ENCODE data around the gene MMP2. TPM values are rescaled to one million over a fixed set of nuclear protein-coding genes. Genes with fewer than 3 reads are reported as not detected.
A peak's percentile ranks its signal among the peaks of the same experiment; 100 is the strongest.

MMP2 gene
- total RNA-seq, 1 experiment from 2014 or later: 0.91 TPM

DNA sequence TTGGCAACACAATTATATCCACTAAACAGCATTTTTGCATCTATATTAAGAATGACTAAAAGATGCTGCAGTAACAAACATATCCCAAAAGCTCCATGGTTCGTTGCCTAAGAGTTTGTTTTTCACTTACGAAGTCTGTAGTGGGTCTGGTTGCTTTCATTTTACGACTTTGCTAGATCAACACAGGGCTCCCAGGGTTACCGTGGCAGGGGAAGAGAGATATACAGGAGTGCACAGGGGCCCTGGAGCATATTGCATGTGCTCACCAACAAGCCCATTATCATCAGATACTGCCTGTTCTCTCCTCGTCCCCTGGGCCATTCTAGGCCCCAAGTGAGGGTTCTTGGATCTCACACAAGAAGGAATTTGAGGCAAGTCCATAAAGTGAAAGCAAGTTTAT is 3.1 kb upstream of the MMP2 start:
- H3K4me3 Mint-ChIP-seq (ENCODE audit: unreplicated experiment): no peak overlapping the region
- Histone ChIP-seq H3K36me3 (ENCODE audit: control insufficient read depth, insufficient read depth, low read length) (no peaks in the 10 kb centered on the region), H3K9me3 (no peaks in the 10 kb centered on the region), H3K4me3 (ENCODE audit: low read depth, low read length) (no peak overlapping the region), H3K27me3 (replicated peaks; ENCODE audit: control insufficient read depth, insufficient read depth, low read length) (no peaks in the 10 kb centered on the region), H3K4me1 (no peaks in the 10 kb centered on the region)
- BruUV-seq (replicated peaks): no TSS peak
- TF ChIP-seq, protein P1, sequence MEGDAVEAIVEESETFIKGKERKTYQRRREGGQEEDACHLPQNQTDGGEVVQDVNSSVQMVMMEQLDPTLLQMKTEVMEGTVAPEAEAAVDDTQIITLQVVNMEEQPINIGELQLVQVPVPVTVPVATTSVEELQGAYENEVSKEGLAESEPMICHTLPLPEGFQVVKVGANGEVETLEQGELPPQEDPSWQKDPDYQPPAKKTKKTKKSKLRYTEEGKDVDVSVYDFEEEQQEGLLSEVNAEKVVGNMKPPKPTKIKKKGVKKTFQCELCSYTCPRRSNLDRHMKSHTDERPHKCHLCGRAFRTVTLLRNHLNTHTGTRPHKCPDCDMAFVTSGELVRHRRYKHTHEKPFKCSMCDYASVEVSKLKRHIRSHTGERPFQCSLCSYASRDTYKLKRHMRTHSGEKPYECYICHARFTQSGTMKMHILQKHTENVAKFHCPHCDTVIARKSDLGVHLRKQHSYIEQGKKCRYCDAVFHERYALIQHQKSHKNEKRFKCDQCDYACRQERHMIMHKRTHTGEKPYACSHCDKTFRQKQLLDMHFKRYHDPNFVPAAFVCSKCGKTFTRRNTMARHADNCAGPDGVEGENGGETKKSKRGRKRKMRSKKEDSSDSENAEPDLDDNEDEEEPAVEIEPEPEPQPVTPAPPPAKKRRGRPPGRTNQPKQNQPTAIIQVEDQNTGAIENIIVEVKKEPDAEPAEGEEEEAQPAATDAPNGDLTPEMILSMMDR (IDR thresholded peaks at IDR 0.05; ENCODE audit: insufficient read depth in 1 of 2, low read depth in 1 of 2, low read length in 1 of 2, severe bottlenecking in 1 of 2, unreplicated experiment in 1 of 2): no peak
- ChIA-PET POLR2A (no interaction called here), CTCF (no interaction called here)
- intact Hi-C loops (cut with micrococcal nuclease; ENCODE audit: unreplicated experiment): no loop called here
- no peak overlapping the region for H3K27ac Mint-ChIP-seq (ENCODE audit: unreplicated experiment)
- peaks cover 17% of the 10 kb centered on the region for H3K27me3 Mint-ChIP-seq (ENCODE audit: insufficient read depth, unreplicated experiment)
- H3K9me3 Mint-ChIP-seq (ENCODE audit: unreplicated experiment): no peaks in the 10 kb centered on the region
- H3K36me3 Mint-ChIP-seq (ENCODE audit: insufficient read depth, unreplicated experiment): no peaks in the 10 kb centered on the region
- peaks cover 6% of the 10 kb centered on the region for H3K4me1 Mint-ChIP-seq (ENCODE audit: low read depth, unreplicated experiment)
- peak in 1 of 2 experiments; percentile 26 for DNase-seq

DNA sequence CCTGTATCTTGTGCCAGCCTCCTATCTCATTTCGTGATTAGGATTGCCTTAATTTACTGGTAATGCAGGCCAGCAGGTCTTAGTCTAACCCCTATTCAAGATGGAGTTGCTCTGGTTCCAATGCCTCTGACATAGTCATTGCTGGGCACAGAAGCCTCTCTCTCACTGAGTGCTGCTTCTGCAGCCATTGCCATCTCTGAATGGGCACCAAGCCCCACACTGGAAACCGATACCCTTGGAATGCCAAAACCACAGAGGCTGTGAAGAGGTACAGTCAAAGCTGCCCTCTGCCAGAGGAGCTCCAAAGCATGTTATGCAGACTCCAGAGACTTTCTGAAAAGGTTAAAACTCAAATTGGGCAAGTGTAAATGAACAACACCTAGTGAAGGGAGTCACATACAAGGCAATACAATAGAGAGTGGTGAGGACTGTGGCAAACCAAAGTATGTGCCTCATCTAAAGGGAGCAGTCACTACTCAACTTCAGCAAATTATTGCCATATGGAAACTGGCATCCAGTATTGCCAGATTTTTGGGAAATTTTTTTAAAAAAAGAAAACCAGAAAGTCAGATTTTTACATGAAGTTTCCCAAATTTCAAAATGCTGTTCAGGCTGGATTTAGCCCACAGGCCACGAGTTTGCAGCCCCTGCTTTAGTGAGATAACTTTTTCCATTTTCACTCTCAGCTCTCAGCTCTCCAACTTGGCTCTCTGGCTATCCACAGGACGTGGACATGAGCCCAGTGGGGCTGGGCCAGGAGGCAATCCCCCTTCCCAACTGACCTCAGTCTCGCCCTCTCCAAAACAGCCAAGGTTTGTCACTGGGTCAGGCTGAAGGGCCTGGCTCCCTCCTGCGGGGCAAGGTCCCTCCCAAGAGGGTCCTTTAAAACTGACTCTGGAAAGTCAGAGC is 2.1 kb upstream of the MMP2 start:
- H3K36me3 ChIP-seq (ENCODE audit: control insufficient read depth, insufficient read depth, low read length): no peaks in the 10 kb centered on the region
- ChIA-PET POLR2A (no interaction called here), CTCF (no interaction called here)
- no peak overlapping the region for H3K27ac Mint-ChIP-seq (ENCODE audit: unreplicated experiment)
- H3K27me3 ChIP-seq (replicated peaks; ENCODE audit: control insufficient read depth, insufficient read depth, low read length): no peaks in the 10 kb centered on the region
- TF ChIP-seq, protein P1 (IDR thresholded peaks at IDR 0.05; ENCODE audit: insufficient read depth in 1 of 2, low read depth in 1 of 2, low read length in 1 of 2, severe bottlenecking in 1 of 2, unreplicated experiment in 1 of 2): no peak
- intact Hi-C loops (cut with micrococcal nuclease; ENCODE audit: unreplicated experiment): no loop called here
- no peak overlapping the region for H3K4me3 ChIP-seq (ENCODE audit: low read depth, low read length)
- H3K4me1 Mint-ChIP-seq (ENCODE audit: low read depth, unreplicated experiment): peaks cover 6% of the 10 kb centered on the region
- H3K27me3 Mint-ChIP-seq (ENCODE audit: insufficient read depth, unreplicated experiment): peaks cover 17% of the 10 kb centered on the region
- BruUV-seq (replicated peaks): no TSS peak
- no peaks in the 10 kb centered on the region for H3K4me1 ChIP-seq
- no peak for DNase-seq
- no peak overlapping the region for H3K4me3 Mint-ChIP-seq (ENCODE audit: unreplicated experiment)
- no peaks in the 10 kb centered on the region for H3K9me3 ChIP-seq
- H3K9me3 Mint-ChIP-seq (ENCODE audit: unreplicated experiment): no peaks in the 10 kb centered on the region
- H3K36me3 Mint-ChIP-seq (ENCODE audit: insufficient read depth, unreplicated experiment): no peaks in the 10 kb centered on the region

DNA sequence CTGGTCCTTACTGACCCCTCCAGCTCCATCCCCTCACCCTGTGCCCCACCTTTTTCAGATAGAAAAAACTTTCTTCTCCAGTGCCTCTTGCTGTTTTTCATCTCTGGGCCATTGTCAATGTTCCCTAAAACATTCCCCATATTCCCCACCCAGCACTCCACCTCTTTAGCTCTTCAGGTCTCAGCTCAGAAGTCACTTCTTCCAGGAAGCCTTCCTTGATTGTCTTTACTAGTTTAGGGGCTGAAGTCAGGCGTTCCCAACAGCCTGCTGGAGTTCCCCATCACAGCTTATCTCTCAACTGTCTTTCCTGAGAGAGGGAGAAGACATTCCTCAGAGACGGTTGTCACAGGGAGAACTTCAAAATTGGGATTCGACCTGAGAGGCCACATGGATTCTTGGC is 1.3 kb upstream of the MMP2 start:
- Mint-ChIP-seq H3K27ac (ENCODE audit: unreplicated experiment) (no peak overlapping the region), H3K4me3 (ENCODE audit: unreplicated experiment) (no peak overlapping the region), H3K36me3 (ENCODE audit: insufficient read depth, unreplicated experiment) (no peaks in the 10 kb centered on the region), H3K4me1 (ENCODE audit: low read depth, unreplicated experiment) (peaks cover 6% of the 10 kb centered on the region), H3K9me3 (ENCODE audit: unreplicated experiment) (no peaks in the 10 kb centered on the region), H3K27me3 (ENCODE audit: insufficient read depth, unreplicated experiment) (peaks cover 17% of the 10 kb centered on the region)
- ChIA-PET CTCF (no interaction called here), POLR2A (no interaction called here)
- Histone ChIP-seq H3K4me3 (ENCODE audit: low read depth, low read length) (no peak overlapping the region), H3K4me1 (no peaks in the 10 kb centered on the region), H3K27me3 (replicated peaks; ENCODE audit: control insufficient read depth, insufficient read depth, low read length) (no peaks in the 10 kb centered on the region), H3K9me3 (no peaks in the 10 kb centered on the region), H3K36me3 (ENCODE audit: control insufficient read depth, insufficient read depth, low read length) (no peaks in the 10 kb centered on the region)
- BruUV-seq (replicated peaks): no TSS peak
- no peak for DNase-seq
- TF ChIP-seq, protein P1 (IDR thresholded peaks at IDR 0.05; ENCODE audit: insufficient read depth in 1 of 2, low read depth in 1 of 2, low read length in 1 of 2, severe bottlenecking in 1 of 2, unreplicated experiment in 1 of 2): no peak
- intact Hi-C loops (cut with micrococcal nuclease; ENCODE audit: unreplicated experiment): no loop called here
